Spleen (tissue), 11 donors: ENCODE data around the gene CDC42EP2. TPM values are rescaled to one million over a fixed set of nuclear protein-coding genes. Genes with fewer than 3 reads are reported as not detected.

ENCODE experiments used
- DNase-seq: peaks from one replicate; pipeline ENCODE4 v3.0.0-alpha.2; 2020
- H3K27ac ChIP-seq, 8 donors: fragments of 200-600 bp; sonication (generic) in 7 of 8; 1 replicate in 4 of 8; 2 replicates in 4 of 8; pipeline versions ENCODE4 v1.5.0 to v1.8.0; 2016 to 2021; ENCODE audit warnings: inconsistent platforms in 4 of 8, mild to moderate bottlenecking in 4 of 8, moderate library complexity in 1 of 8
- H3K27me3 ChIP-seq, 7 donors: fragments of 200-600 bp; sonication (generic) in 6 of 7; replicated peaks in 1 of 7; 1 replicate in 4 of 7; 2 replicates in 3 of 7; pipeline versions ENCODE4 v1.5.0 to v1.8.0; 2016 to 2021; ENCODE audit warnings: inconsistent platforms in 3 of 7, mild to moderate bottlenecking in 1 of 7
- H3K36me3 ChIP-seq, 6 donors: fragments of 200-600 bp; sonication (generic) in 5 of 6; 1 replicate in 4 of 6; 2 replicates in 2 of 6; pipeline versions ENCODE4 v1.5.0 to v1.8.0; 2016 to 2021; ENCODE audit warnings: inconsistent platforms in 2 of 6
- H3K4me1 ChIP-seq, 6 donors: fragments of 200-600 bp; sonication (generic) in 5 of 6; 1 replicate in 3 of 6; 2 replicates in 3 of 6; pipeline versions ENCODE4 v1.5.0 to v1.8.0; 2016 to 2021; ENCODE audit warnings: inconsistent platforms in 3 of 6
- H3K4me3 ChIP-seq, 8 donors: fragments of 200-600 bp; sonication (generic) in 7 of 8; 1 replicate in 4 of 8; 2 replicates in 4 of 8; pipeline versions ENCODE4 v1.5.0 to v1.8.0; 2016 to 2021; ENCODE audit warnings: inconsistent platforms in 4 of 8, mild to moderate bottlenecking in 4 of 8, moderate library complexity in 2 of 8
- H3K9me3 ChIP-seq, 8 donors: fragments of 200-600 bp; sonication (generic) in 7 of 8; 1 replicate in 4 of 8; 2 replicates in 4 of 8; pipeline versions ENCODE4 v1.5.0 to v1.8.0; 2016 to 2021; ENCODE audit warnings: inconsistent platforms in 4 of 8
- POLR2A ChIP-seq, 3 donors: fragments of 450-650 bp; IDR thresholded peaks; one replicate each; pipeline ENCODE4 v1.5.1; 2017; ENCODE audit warnings: antibody characterized with exemption in 3 of 3, mild to moderate bottlenecking in 1 of 3
- POLR2AphosphoS5 ChIP-seq, 3 donors: sonication (generic); formaldehyde crosslinking; IDR thresholded peaks; one replicate each; pipeline ENCODE4 v1.5.1; 2017; ENCODE audit warnings: antibody characterized with exemption in 3 of 3
- WGBS, 5 donors: extraction: QIAGEN DNeasy Blood & Tissue Kit in 3 of 5; methylation state at CpG; one replicate each; pipeline versions ENCODE4 v1.1.5 to v1.1.7; 2013 to 2018; 5-methylcytosine and 5-hydroxymethylcytosine counted together
- intact Hi-C: fragments of 100-400 bp; cut with DNase I; formaldehyde crosslinking; loops from one replicate; pipeline ENCODE4 v1.15.0; 2023; ENCODE audit warnings: low total_unique reads
- polyA plus RNA-seq, 3 donors: library from polyadenylated mRNA; stranded (reverse); fragments of 200-250 nt; gene quantifications; one replicate each; pipeline ENCODE4 v1.2.1, GENCODE V29; 2013
- total RNA-seq, 7 donors: library from RNA; depleted of rRNA in 3 of 7; stranded (reverse); fragments of >200 nt in 3 of 7; fragmentation: NEBNext Ultra II Directional in 4 of 7; extraction: Animal tissue kit (Norgen Biotek cat#: 25700) in 4 of 7; gene quantifications; one replicate each; pipeline versions ENCODE4 v1.1.0 to v1.2.1, GENCODE V29; 2016 to 2021
- TF ChIP-seq, protein P1 (sequence below), 11 experiments: fragments of 200-600 bp in 7 of 11; fragments of 450-650 bp in 4 of 11; sonication (generic) in 4 of 11; IDR thresholded peaks in 8 of 11; conservative IDR thresholded peaks in 3 of 11; 1 replicate in 7 of 11; 2 replicates in 4 of 11; pipeline versions ENCODE4 v1.4.0 to v1.8.0; 2016 to 2021; ENCODE audit warnings: antibody characterized with exemption in 11 of 11, inconsistent platforms in 4 of 11, mild to moderate bottlenecking in 1 of 11
- donor health status: healthy with polysubstance abuse.
- donor health status: DM: no; HTN: no; CAD: no; lungs with moderate emphysema.
- donor health status: DM: no; HTN: no; CAD: no.
- donor health status: Bipolar disorder and iron deficiency.
- donor health status: healthy.
- donor health status: DM: no; HTN: no; CAD: no.
- donor health status: DM: yes; HTN: yes; CAD: no.

Gene CDC42EP2
- total and polyA plus RNA-seq, 10 donors = 4.2 to 48.0 (median 20.9) TPM

DNA sequence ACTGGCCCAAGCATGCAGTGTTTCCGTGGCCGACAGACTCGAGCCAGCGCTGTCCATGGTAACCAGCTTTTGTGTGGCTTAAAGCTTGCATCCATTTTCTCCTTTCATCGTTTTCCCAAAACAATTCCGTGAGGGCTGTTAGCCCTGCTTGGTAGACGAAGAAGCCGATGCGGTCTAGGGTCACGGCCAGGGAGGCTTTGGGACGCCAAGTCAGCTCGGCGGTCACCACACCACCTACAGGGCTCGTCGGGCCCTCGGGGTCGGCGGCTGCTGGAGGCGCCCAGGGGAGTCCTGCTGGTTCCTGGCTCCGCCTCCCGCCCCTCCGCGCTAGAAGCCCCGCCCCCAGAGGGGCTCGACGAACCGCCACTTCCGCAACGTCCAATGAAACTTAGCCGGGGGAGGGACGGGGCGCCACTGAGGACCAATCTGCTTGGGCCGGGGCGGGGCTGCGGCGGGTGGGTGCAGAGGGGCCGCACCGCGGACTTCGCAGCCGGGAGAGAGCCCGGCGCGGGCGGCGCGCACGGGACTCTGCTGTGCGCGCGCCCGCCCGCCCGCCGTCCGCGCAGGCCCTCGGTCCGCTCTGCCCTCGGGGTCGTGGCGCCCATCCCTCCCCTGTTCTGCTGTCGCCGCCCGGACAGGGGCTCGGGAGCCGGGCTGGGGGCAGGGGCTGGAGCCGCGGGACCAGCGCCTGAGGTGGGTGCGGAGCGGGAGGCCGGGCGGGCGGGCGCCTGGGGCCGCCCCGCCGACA is 39.8 kb downstream of the CDC42EP2 start, which contains the start of gene TIGD3:
TSS of gene TIGD3 (plus strand) at position 487 of the 748 bp plus-strand sequence. CDS start 1,058 bp downstream, outside the sequence.
- Histone ChIP-seq H3K9me3 (no peaks in the 10 kb centered on the region), H3K27me3 (peaks cover 0 to 22% (median 0%) of the 10 kb centered on the region in 7 donors), H3K36me3 (peaks cover 0 to 35% (median 33%) of the 10 kb centered on the region in 6 donors), H3K4me3 (peak within 1 kb of the TSS; percentile 69 to 91 (median 80)), H3K27ac (peak within 1 kb of the TSS; percentile 29 to 85 (median 79)), H3K4me1 (peaks cover 14 to 31% (median 21%) of the 10 kb centered on the region in 6 donors)
- peak; percentile 98 for DNase-seq
- intact Hi-C loops = no loop called here
- TF ChIP-seq POLR2A (IDR thresholded peaks at IDR 0.05) = peak in 1 of 3 donors; percentile 65
- TF ChIP-seq, protein P1, sequence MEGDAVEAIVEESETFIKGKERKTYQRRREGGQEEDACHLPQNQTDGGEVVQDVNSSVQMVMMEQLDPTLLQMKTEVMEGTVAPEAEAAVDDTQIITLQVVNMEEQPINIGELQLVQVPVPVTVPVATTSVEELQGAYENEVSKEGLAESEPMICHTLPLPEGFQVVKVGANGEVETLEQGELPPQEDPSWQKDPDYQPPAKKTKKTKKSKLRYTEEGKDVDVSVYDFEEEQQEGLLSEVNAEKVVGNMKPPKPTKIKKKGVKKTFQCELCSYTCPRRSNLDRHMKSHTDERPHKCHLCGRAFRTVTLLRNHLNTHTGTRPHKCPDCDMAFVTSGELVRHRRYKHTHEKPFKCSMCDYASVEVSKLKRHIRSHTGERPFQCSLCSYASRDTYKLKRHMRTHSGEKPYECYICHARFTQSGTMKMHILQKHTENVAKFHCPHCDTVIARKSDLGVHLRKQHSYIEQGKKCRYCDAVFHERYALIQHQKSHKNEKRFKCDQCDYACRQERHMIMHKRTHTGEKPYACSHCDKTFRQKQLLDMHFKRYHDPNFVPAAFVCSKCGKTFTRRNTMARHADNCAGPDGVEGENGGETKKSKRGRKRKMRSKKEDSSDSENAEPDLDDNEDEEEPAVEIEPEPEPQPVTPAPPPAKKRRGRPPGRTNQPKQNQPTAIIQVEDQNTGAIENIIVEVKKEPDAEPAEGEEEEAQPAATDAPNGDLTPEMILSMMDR (IDR thresholded peaks at IDR 0.05 in 8 of 11, conservative IDR thresholded peaks at IDR 0.05 in 3 of 11) = peak in 2 of 11 experiments; percentile 13
- TF ChIP-seq POLR2AphosphoS5 (IDR thresholded peaks at IDR 0.05) = peak; percentile 71 to 87 (median 79)
- 0 to 1% (median 0%) methylated on average over 22 to 79 of the region's 79 CpGs for WGBS, 5 donors

GRCh38 chr11:65355013-65355775 is 40.5 kb downstream of the CDC42EP2 start:
- TF ChIP-seq, protein P1 (IDR thresholded peaks at IDR 0.05 in 8 of 11, conservative IDR thresholded peaks at IDR 0.05 in 3 of 11) = no peak
- TF ChIP-seq POLR2AphosphoS5 (IDR thresholded peaks at IDR 0.05) = peak in 1 of 3 donors; percentile 5
- TF ChIP-seq POLR2A (IDR thresholded peaks at IDR 0.05) = no peak
- peak; percentile 88 for DNase-seq
- no peaks in the 10 kb centered on the region for H3K9me3 ChIP-seq
- H3K4me1 ChIP-seq = peaks cover 14 to 31% (median 21%) of the 10 kb centered on the region in 6 donors
- peak overlapping the region; percentile 69 to 91 (median 80) for H3K4me3 ChIP-seq
- peak overlapping the region; percentile 29 to 85 (median 79) for H3K27ac ChIP-seq
- H3K36me3 ChIP-seq = peaks cover 0 to 27% (median 26%) of the 10 kb centered on the region in 6 donors
- 1 to 3% (median 1%) methylated on average over 31 to 47 of the region's 47 CpGs for WGBS, 5 donors
- H3K27me3 ChIP-seq = peaks cover 0 to 22% (median 0%) of the 10 kb centered on the region in 7 donors
- intact Hi-C loops = no loop called here

DNA sequence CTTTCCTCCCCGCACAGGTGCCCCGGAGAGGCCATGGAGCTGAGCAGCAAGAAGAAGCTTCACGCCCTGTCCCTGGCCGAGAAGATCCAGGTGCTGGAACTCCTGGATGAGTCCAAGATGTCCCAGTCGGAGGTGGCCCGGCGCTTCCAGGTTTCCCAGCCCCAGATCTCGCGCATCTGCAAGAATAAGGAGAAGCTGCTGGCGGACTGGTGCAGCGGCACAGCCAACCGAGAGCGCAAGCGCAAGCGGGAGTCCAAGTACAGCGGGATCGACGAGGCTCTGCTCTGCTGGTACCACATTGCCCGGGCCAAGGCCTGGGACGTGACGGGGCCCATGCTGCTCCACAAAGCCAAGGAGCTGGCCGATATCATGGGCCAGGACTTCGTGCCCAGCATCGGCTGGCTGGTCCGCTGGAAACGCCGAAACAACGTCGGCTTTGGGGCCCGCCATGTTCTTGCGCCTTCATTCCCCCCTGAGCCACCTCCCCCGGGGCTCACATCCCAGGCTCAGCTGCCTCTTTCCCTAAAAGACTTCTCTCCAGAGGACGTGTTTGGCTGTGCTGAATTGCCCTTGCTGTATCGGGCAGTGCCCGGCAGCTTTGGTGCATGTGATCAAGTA is 41.2 kb downstream of the CDC42EP2 start:
- peaks cover 14 to 31% (median 21%) of the 10 kb centered on the region in 6 donors for H3K4me1 ChIP-seq
- peak; percentile 83 for DNase-seq
- H3K4me3 ChIP-seq = peak overlapping the region in 5 of 8 donors; percentile 74 to 91 (median 82)
- intact Hi-C loops = no loop called here
- WGBS, 5 donors = 53 to 73% (median 64%) methylated on average over 26 to 35 of the region's 35 CpGs
- no peaks in the 10 kb centered on the region for H3K9me3 ChIP-seq
- H3K36me3 ChIP-seq = peaks cover 0 to 20% (median 19%) of the 10 kb centered on the region in 6 donors
- peak overlapping the region in 1 of 8 donors; percentile 85 for H3K27ac ChIP-seq
- peaks cover 0 to 22% (median 0%) of the 10 kb centered on the region in 7 donors for H3K27me3 ChIP-seq
- peak in 1 of 3 donors; percentile 25 for TF ChIP-seq POLR2AphosphoS5 (IDR thresholded peaks at IDR 0.05)
- no peak for TF ChIP-seq POLR2A (IDR thresholded peaks at IDR 0.05)

GRCh38 chr11:65356394-65356972 is 41.8 kb downstream of the CDC42EP2 start:
- intact Hi-C loops = no loop called here
- Histone ChIP-seq H3K9me3 (no peaks in the 10 kb centered on the region), H3K4me3 (no peak overlapping the region), H3K27ac (no peak overlapping the region), H3K27me3 (peaks cover 0 to 22% (median 0%) of the 10 kb centered on the region in 7 donors), H3K4me1 (peaks cover 14 to 31% (median 21%) of the 10 kb centered on the region in 6 donors), H3K36me3 (peaks cover 0 to 14% (median 13%) of the 10 kb centered on the region in 6 donors)
- 92 to 97% (median 94%) methylated on average over 14 to 30 of the region's 30 CpGs for WGBS, 5 donors
- DNase-seq = no peak
- TF ChIP-seq POLR2A (IDR thresholded peaks at IDR 0.05) (no peak), POLR2AphosphoS5 (IDR thresholded peaks at IDR 0.05) (no peak)
- TF ChIP-seq, protein P1 (IDR thresholded peaks at IDR 0.05 in 8 of 11, conservative IDR thresholded peaks at IDR 0.05 in 3 of 11) = no peak
